Small intestine (tissue), 7 donors: Measurements from ENCODE around the gene IFNLR1. TPM values are rescaled to one million over a fixed set of nuclear protein-coding genes. Genes with fewer than 3 reads are reported as not detected.

Source experiments
- DNase-seq, 2 donors: peaks; one replicate each; pipeline versions ENCODE4 v3.0.0 to v3.0.0-alpha.2; 2013
- FAIRE-seq: peaks from 2 replicates; lab custom pipeline; 2012; peaks lifted over from hg19 to GRCh38; lab: Jason Lieb, UNC
- H3K27ac ChIP-seq, 3 donors: one replicate each; pipeline ENCODE4 v1.5.1; 2013; ENCODE audit warnings: low read length in 2 of 3, mild to moderate bottlenecking in 2 of 3, control low read depth in 1 of 3, inconsistent platforms in 1 of 3, low read depth in 1 of 3, moderate library complexity in 1 of 3
- H3K27me3 ChIP-seq, 3 donors: one replicate each; pipeline ENCODE4 v1.6.1; 2013; ENCODE audit warnings: low read length in 3 of 3, inconsistent platforms in 1 of 3; ENCODE audit not compliant: control insufficient read depth in 3 of 3, insufficient read depth in 3 of 3
- H3K36me3 ChIP-seq, 3 donors: one replicate each; pipeline ENCODE4 v1.6.1; 2013; ENCODE audit warnings: low read length in 3 of 3, inconsistent platforms in 1 of 3, low read depth in 1 of 3, mild to moderate bottlenecking in 1 of 3, moderate library complexity in 1 of 3; ENCODE audit not compliant: control insufficient read depth in 3 of 3, insufficient read depth in 2 of 3
- H3K4me1 ChIP-seq, 3 donors: one replicate each; pipeline ENCODE4 v1.6.1; 2013; ENCODE audit warnings: low read length in 2 of 3, inconsistent platforms in 1 of 3, low read depth in 1 of 3, mild to moderate bottlenecking in 1 of 3, moderate library complexity in 1 of 3; ENCODE audit not compliant: control insufficient read depth in 3 of 3, insufficient read depth in 2 of 3
- H3K4me3 ChIP-seq, 3 donors: one replicate each; pipeline ENCODE4 v1.5.1; 2013; ENCODE audit warnings: low read length in 3 of 3, control low read depth in 1 of 3, inconsistent platforms in 1 of 3, low read depth in 1 of 3, mild to moderate bottlenecking in 1 of 3, moderate library complexity in 1 of 3
- H3K9me3 ChIP-seq, 2 donors: one replicate each; pipeline ENCODE4 v1.6.1; 2013; ENCODE audit warnings: low read depth in 1 of 2, low read length in 1 of 2; ENCODE audit not compliant: control insufficient read depth in 2 of 2, insufficient read depth in 1 of 2
- WGBS, 3 donors: extraction: QIAGEN DNeasy Blood & Tissue Kit; methylation state at CpG; one replicate each; pipeline ENCODE4 v1.1.7; 2013; 5-methylcytosine and 5-hydroxymethylcytosine counted together
- polyA plus RNA-seq, 4 donors: library from polyadenylated mRNA; stranded (reverse) in 3 of 4; unstranded in 1 of 4; fragments of 200-250 nt in 3 of 4; fragments of 120-200 nt in 1 of 4; gene quantifications; one replicate each; pipeline versions ENCODE4 v1.2.1 to v1.2.3, GENCODE V29; 2013
- donor health status: healthy with polysubstance abuse.
- donor health status: control.
- donor health status: control.
- donor health status: Bipolar disorder and iron deficiency.
- donor health status: healthy.

The IFNLR1 gene
- polyA plus RNA-seq, 4 donors = 4.8 to 9.8 (median 6.9) TPM

DNA sequence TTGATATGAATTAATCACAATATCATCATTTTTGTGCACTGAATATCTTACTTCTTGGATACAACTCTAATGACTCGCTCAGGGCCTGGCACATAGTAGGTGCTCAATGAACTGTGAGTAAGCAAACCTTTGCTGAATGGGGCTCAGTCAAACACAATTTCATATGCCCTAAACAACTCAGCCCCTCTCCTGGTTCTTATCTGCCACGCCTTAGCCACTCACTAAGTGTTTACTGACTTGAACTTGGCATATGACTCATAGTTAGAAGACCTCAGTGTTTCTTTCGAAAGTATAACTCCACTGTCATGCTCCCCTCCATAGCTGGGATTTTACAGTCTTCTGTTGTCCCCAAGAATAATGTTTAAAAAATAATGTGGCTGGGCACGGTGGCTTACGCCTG is 4.8 kb upstream of the IFNLR1 start:
- H3K27ac ChIP-seq = peak overlapping the region in 2 of 3 donors; percentile 64 to 71
- no peaks in the 10 kb centered on the region for H3K9me3 ChIP-seq
- DNase-seq = peak; percentile 70 to 77
- H3K36me3 ChIP-seq = no peaks in the 10 kb centered on the region
- H3K4me1 ChIP-seq = peaks cover 0 to 15% (median 0%) of the 10 kb centered on the region in 3 donors
- peaks cover 0 to 6% (median 2%) of the 10 kb centered on the region in 3 donors for H3K27me3 ChIP-seq
- H3K4me3 ChIP-seq = no peak overlapping the region
- no peak for FAIRE-seq
- WGBS, 3 donors = 40 to 60% (median 46%) methylated on average over 5 of the region's 5 CpGs

DNA sequence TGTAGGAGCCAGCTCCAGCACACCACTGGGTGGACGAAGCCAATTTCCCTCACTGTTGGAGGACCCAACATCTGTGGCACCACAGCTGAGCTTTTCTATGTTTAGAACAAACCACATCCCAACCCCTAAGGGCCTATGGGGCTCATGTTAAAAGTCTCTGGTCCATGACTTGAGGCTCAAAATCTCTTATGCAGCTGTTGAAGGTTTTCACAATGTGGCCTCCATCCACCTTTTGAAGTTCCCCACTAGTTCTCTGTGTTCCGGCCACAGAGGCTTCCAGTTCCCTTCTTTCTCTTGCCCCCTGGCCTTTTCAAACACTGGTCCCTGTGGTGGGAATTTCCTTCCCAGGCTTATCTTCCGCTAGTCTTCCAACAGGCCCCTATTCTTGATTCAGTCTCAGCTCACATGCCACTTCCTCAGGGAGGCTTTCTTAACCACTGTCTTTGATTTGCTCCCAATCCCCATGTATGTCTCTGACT is 3.9 kb upstream of the IFNLR1 start:
- no peak for DNase-seq
- peaks cover 0 to 6% (median 2%) of the 10 kb centered on the region in 3 donors for H3K27me3 ChIP-seq
- no peak for FAIRE-seq
- H3K4me1 ChIP-seq = peaks cover 0 to 15% (median 0%) of the 10 kb centered on the region in 3 donors
- no peak overlapping the region for H3K4me3 ChIP-seq
- H3K36me3 ChIP-seq = no peaks in the 10 kb centered on the region
- no peaks in the 10 kb centered on the region for H3K9me3 ChIP-seq
- peak overlapping the region in 2 of 3 donors; percentile 64 to 71 for H3K27ac ChIP-seq
- 77 to 100% (median 83%) methylated on average over 3 of the region's 3 CpGs for WGBS, 3 donors

DNA sequence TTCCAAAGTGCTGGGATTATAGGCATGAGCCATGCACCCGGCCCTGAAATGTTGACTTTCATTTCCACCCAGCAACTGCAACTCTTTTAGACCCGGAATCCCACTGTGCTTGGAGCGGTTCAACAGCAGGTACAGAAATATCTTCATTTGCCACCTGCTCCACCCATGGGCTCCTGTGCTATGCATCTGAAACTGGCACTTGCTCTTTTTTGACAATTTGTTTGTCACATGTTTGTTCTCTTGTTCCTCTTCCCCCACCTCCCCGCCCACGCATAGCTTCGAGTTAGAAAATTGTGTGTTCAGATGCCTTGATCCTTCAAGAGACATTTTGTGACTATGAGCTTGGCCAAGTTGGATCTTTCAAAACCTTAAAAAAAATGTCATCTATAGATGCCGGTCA is 2.4 kb upstream of the IFNLR1 start:
- no peak for DNase-seq
- H3K4me3 ChIP-seq = no peak overlapping the region
- H3K36me3 ChIP-seq = no peaks in the 10 kb centered on the region
- FAIRE-seq = no peak
- WGBS, 3 donors = 75 to 93% (median 83%) methylated on average over 7 of the region's 7 CpGs
- peak overlapping the region in 1 of 3 donors; percentile 8 for H3K27ac ChIP-seq
- H3K9me3 ChIP-seq = no peaks in the 10 kb centered on the region
- peaks cover 0 to 6% (median 2%) of the 10 kb centered on the region in 3 donors for H3K27me3 ChIP-seq
- peaks cover 0 to 26% (median 0%) of the 10 kb centered on the region in 3 donors for H3K4me1 ChIP-seq

DNA sequence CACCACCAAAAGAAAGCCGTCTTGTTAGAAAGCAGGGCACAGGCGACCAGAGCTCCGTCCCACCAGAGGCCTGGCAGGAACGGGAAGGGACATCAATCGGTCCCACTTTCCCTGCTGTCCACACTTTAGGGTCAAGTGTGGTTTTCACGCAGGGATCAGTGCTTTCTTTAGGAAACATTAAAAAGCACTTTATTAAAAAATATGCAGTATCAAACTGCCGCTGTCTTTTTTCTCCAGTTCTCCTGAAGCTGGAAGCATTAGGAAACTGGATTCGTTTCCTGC is 437 bp downstream of the IFNLR1 start:
- H3K36me3 ChIP-seq = peaks cover 0 to 5% (median 0%) of the 10 kb centered on the region in 3 donors
- peaks cover 0 to 6% (median 2%) of the 10 kb centered on the region in 3 donors for H3K27me3 ChIP-seq
- 5 to 35% (median 19%) methylated on average over 8 of the region's 8 CpGs for WGBS, 3 donors
- peak overlapping the region; percentile 67 to 99 (median 96) for H3K27ac ChIP-seq
- FAIRE-seq = no peak
- H3K9me3 ChIP-seq = no peaks in the 10 kb centered on the region
- H3K4me3 ChIP-seq = peak overlapping the region; percentile 49 to 80 (median 63)
- peaks cover 0 to 26% (median 3%) of the 10 kb centered on the region in 3 donors for H3K4me1 ChIP-seq
- DNase-seq = peak in 1 of 2 donors; percentile 32

DNA sequence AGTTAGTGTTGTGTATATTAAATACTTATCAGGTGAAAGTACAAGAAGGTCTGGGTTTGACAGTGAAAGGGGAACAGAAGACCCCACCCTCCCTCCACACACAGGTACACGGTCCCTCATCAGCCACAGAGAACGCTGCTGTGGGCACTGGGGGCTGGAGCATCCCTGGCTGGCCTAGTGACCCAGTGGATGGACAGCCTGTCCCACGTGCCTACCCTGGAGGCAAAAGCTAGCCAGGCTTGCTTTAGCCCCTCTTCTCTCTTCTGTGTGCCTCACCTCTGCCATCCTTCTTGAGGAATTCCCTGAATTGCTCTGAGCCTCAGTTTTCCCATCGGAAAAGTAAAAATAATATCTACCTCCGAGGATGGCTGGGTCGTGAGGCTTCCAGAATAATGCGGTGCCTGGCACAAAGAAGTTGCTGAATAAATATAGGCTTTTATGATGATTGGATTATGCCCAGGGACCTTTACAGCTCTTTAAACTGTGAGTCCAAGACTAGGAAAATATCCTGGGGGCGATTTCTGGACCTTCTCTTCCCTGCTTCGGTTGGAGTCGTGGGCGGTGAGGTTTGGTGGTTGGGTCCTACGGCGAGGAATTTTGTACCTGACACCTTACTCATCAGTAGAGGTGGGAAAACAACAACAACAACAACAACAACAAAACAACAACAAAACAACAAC is 918 bp downstream of the IFNLR1 start:
- peaks cover 0 to 21% (median 3%) of the 10 kb centered on the region in 3 donors for H3K4me1 ChIP-seq
- peaks cover 0 to 9% (median 0%) of the 10 kb centered on the region in 3 donors for H3K36me3 ChIP-seq
- 20 to 57% (median 37%) methylated on average over 13 of the region's 13 CpGs for WGBS, 3 donors
- peak overlapping the region in 2 of 3 donors; percentile 63 to 80 for H3K4me3 ChIP-seq
- H3K9me3 ChIP-seq = no peaks in the 10 kb centered on the region
- H3K27me3 ChIP-seq = peaks cover 0 to 6% (median 2%) of the 10 kb centered on the region in 3 donors
- H3K27ac ChIP-seq = peak overlapping the region; percentile 67 to 99 (median 96)
- FAIRE-seq (no peak), DNase-seq (peak; percentile 51 to 54)

DNA sequence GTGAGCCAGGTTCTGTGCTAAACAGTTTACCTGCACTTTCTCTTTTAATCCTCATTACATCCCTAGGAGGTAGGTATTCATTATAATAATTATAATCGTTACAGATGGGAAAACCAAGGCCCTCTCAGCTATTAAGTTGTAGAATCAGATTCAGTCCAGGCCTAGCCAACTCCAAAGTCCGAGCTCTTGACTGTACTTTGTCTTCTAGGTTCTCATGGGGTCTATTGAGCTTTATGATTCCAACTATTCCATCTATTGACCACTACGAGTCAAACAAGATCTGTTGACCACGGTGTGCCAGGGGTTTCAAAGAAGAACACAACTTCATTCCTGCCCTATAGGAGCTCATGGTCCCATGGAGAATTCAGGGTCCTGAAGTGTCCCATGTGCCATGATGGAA is 2.0 kb downstream of the IFNLR1 start:
- peak overlapping the region; percentile 36 to 99 (median 96) for H3K27ac ChIP-seq
- H3K9me3 ChIP-seq = no peaks in the 10 kb centered on the region
- peaks cover 0 to 20% (median 0%) of the 10 kb centered on the region in 3 donors for H3K36me3 ChIP-seq
- H3K4me3 ChIP-seq = peak overlapping the region in 1 of 3 donors; percentile 80
- no peak for FAIRE-seq
- peak; percentile 49 to 62 for DNase-seq
- peaks cover 0 to 16% (median 3%) of the 10 kb centered on the region in 3 donors for H3K4me1 ChIP-seq
- peaks cover 0 to 6% (median 2%) of the 10 kb centered on the region in 3 donors for H3K27me3 ChIP-seq
- 38 to 60% (median 51%) methylated on average over 4 of the region's 4 CpGs for WGBS, 3 donors

DNA sequence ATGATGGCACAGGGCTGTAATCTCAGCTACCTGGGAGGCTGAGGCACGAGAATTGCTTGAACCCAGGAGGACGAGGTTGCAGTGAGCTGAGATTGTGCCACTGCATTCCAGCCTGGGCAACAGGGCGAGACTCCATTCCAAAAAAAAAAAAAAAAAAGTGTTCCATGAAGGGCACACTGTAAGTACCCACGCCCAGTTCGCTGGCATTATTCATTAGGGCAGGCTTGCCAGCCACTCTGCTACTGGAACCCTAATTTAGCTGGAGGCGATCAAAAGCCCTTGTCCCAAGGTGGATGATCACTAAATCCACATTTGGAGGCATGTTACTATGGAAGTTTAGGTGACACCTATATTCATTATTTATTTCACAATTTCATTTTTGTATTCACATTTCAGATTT is 5.0 kb downstream of the IFNLR1 start:
- no peak overlapping the region for H3K4me3 ChIP-seq
- 58 to 73% (median 65%) methylated on average over 6 of the region's 6 CpGs for WGBS, 3 donors
- FAIRE-seq = no peak
- H3K9me3 ChIP-seq = no peaks in the 10 kb centered on the region
- peaks cover 0 to 16% (median 3%) of the 10 kb centered on the region in 3 donors for H3K4me1 ChIP-seq
- H3K27ac ChIP-seq = no peak overlapping the region
- H3K27me3 ChIP-seq = no peaks in the 10 kb centered on the region
- peaks cover 0 to 36% (median 0%) of the 10 kb centered on the region in 3 donors for H3K36me3 ChIP-seq
- DNase-seq = no peak

DNA sequence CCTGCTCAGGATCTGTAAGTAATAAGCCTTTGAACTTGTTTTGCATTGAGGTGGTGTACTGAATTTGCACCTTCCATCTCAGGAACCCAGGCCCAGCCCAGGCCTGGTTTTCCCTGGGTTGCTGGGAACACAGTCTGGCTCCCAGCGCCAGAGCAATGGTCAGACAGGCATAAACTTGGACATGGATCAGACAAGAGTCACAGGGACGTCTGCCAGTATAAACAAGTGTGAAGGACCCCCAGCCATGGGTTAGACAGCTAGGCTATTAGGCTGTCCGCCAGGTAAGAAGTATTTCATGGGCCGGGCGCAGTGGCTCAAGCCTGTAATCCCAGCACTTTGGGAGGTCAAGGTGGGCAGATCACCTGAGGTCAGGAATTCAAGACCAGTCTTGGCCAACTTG is 5.5 kb downstream of the IFNLR1 start:
- Histone ChIP-seq H3K27me3 (no peaks in the 10 kb centered on the region), H3K4me3 (no peak overlapping the region), H3K36me3 (peaks cover 0 to 37% (median 0%) of the 10 kb centered on the region in 3 donors), H3K4me1 (peaks cover 0 to 16% (median 3%) of the 10 kb centered on the region in 3 donors), H3K27ac (no peak overlapping the region), H3K9me3 (no peaks in the 10 kb centered on the region)
- FAIRE-seq = no peak
- no peak for DNase-seq
- WGBS, 3 donors = 74 to 85% (median 77%) methylated on average over 5 of the region's 5 CpGs
